ENCODE results near the gene ARHGAP30. TPM values are rescaled to one million over a fixed set of nuclear protein-coding genes. Genes with fewer than 3 reads are reported as not detected.
A peak's percentile ranks its signal among the peaks of the same experiment; 100 is the strongest.

Gene ARHGAP30
- total and polyA plus RNA-seq, 8 donors, result 2.6 to 28.6 (median 6.5) TPM

DNA sequence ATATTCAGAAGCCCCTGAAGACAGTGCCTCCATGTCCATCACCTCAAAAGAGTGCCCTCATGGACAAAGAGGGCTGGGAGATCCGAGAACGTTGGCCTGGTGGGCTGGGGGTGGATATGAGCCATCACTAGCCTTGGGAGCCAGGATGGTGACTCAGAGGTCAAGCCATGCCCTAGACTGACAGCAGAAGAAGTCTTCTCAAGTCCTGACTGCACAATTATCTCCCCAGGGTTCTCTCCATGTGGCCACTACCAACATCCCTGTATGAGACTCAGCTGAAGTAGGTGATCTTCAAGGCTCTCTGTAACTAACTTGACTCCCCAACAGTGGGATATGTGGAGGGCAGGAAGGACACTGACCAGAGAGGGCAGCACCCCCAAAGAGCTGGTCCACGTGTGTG, 16.8 kb downstream of the ARHGAP30 start:
- TF ChIP-seq EP300 (IDR thresholded peaks at IDR 0.05), result no peak
- TF ChIP-seq CTCF (IDR thresholded peaks at IDR 0.05), result no peak
- no peak for TF ChIP-seq POLR2AphosphoS5 (IDR thresholded peaks at IDR 0.05)
- no peak for TF ChIP-seq POLR2A (IDR thresholded peaks at IDR 0.05)
- Histone ChIP-seq H3K36me3 (peaks cover 0 to 60% (median 33%) of the 10 kb centered on the region in 4 donors), H3K27ac (no peak overlapping the region), H3K9me3 (peaks cover 0 to 8% (median 0%) of the 10 kb centered on the region in 4 donors), H3K27me3 (peaks cover 0 to 23% (median 0%) of the 10 kb centered on the region in 3 donors), H3K4me1 (no peaks in the 10 kb centered on the region), H3K4me3 (no peak overlapping the region)
- intact Hi-C loops (cut with DNase I; ENCODE audit: low total_unique reads), result no loop called here
- no peak for DNase-seq
- 67 to 86% (median 71%) methylated on average over 3 of the region's 3 CpGs for WGBS, 5 donors

DNA sequence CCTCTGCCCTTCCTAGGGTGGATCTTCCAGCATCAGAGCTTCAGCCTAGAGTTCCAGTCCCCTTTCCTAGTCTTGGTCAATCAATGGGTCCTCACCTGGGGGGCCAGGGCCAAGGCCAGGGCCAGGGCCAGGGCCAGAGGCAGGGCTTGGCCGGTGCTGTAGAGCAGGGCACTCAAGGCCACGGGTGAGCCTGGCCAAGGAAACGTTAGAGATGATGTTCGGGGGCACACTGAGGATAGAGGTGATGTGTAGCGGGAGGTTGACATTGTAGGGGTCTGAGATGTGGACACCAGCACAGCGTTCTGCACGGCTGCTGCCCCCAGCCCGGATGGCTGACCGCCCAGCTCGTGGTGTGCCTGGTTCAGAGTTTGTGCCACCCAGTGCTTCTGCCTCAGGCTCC, 18.5 kb downstream of the ARHGAP30 start:
- intact Hi-C loops (cut with DNase I; ENCODE audit: low total_unique reads), result no loop called here
- no peak overlapping the region for H3K4me3 ChIP-seq
- 91 to 94% (median 94%) methylated on average over 7 to 10 of the region's 10 CpGs for WGBS, 5 donors
- H3K36me3 ChIP-seq, result peaks cover 0 to 61% (median 30%) of the 10 kb centered on the region in 4 donors
- peaks cover 0 to 20% (median 0%) of the 10 kb centered on the region in 3 donors for H3K27me3 ChIP-seq
- no peak for DNase-seq
- H3K27ac ChIP-seq, result no peak overlapping the region
- peaks cover 4 to 13% (median 7%) of the 10 kb centered on the region in 4 donors for H3K4me1 ChIP-seq
- TF ChIP-seq POLR2AphosphoS5 (IDR thresholded peaks at IDR 0.05), result no peak
- TF ChIP-seq CTCF (IDR thresholded peaks at IDR 0.05), result no peak
- no peak for TF ChIP-seq EP300 (IDR thresholded peaks at IDR 0.05)
- TF ChIP-seq POLR2A (IDR thresholded peaks at IDR 0.05), result no peak
- peaks cover 0 to 8% (median 0%) of the 10 kb centered on the region in 4 donors for H3K9me3 ChIP-seq

DNA sequence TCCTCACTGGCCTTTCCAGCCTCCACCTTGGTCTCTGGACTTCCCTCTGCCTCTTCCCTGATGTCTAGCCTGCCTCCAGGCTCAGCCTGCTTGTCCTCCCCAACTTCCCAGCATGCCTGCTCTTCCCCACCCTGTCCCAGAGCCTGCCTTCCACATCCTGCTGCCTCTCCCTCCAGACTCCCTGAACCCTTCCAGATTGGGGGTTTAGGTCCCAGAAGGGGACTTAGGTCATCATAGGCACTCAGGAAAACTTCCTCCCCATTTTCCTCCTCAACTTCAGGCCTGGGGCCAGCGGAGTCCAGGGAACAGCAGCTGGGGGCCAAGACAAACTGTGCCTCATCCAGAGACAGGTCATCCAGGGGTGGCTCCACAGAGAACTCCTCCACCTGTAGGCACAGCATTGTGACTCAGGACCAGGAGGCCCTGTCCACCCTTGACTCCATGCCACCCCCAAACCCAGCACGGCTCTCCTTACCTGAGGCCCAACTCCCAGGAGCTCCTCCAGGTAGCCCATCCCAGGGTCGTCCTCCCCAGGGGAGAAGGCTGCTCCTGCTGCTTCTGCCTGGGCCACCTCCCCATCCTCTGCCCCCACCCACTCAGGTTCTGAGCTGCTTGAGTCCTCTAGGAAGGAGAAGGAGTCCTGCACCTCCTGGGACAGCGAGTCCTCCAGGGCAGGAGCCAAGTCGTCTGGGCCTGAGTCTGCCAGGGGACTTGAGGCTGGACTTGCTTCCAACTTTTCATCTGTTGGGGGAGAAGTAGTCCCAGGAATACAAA, 20.6 kb downstream of the ARHGAP30 start:
- WGBS, 5 donors, result 86 to 93% (median 89%) methylated on average over 5 of the region's 5 CpGs
- no peak for TF ChIP-seq POLR2A (IDR thresholded peaks at IDR 0.05)
- TF ChIP-seq EP300 (IDR thresholded peaks at IDR 0.05), result no peak
- no peak for TF ChIP-seq CTCF (IDR thresholded peaks at IDR 0.05)
- no peak for TF ChIP-seq POLR2AphosphoS5 (IDR thresholded peaks at IDR 0.05)
- H3K4me1 ChIP-seq, result peaks cover 11 to 19% (median 13%) of the 10 kb centered on the region in 4 donors
- peaks cover 0 to 8% (median 0%) of the 10 kb centered on the region in 4 donors for H3K9me3 ChIP-seq
- intact Hi-C loops (cut with DNase I; ENCODE audit: low total_unique reads), result no loop called here
- H3K27ac ChIP-seq, result peak overlapping the region in 1 of 5 donors; percentile 26
- peaks cover 0 to 51% (median 26%) of the 10 kb centered on the region in 4 donors for H3K36me3 ChIP-seq
- no peak overlapping the region for H3K4me3 ChIP-seq
- DNase-seq, result no peak
- H3K27me3 ChIP-seq, result peaks cover 0 to 3% (median 0%) of the 10 kb centered on the region in 3 donors

- Histone ChIP-seq H3K4me1 (peaks cover 15 to 31% (median 26%) of the 10 kb centered on the region in 4 donors), H3K27me3 (no peaks in the 10 kb centered on the region), H3K4me3 (no peak overlapping the region), H3K27ac (peak overlapping the region in 2 of 5 donors; percentile 96 to 99), H3K9me3 (peaks cover 0 to 8% (median 0%) of the 10 kb centered on the region in 4 donors), H3K36me3 (peaks cover 7 to 45% (median 24%) of the 10 kb centered on the region in 4 donors)
- TF ChIP-seq CTCF (IDR thresholded peaks at IDR 0.05), result no peak
- no peak for TF ChIP-seq POLR2AphosphoS5 (IDR thresholded peaks at IDR 0.05)
- 88 to 96% (median 95%) methylated on average over 18 of the region's 18 CpGs for WGBS, 5 donors
- intact Hi-C loops (cut with DNase I; ENCODE audit: low total_unique reads), result no loop called here
- no peak for DNase-seq
These were observed 22.0 kb downstream of the ARHGAP30 start for GRCh38 chr1:161047436-161048420.
